Left renal pelvis (tissue), 4 donors: Measurements from ENCODE around the gene PHF21B. TPM values are rescaled to one million over a fixed set of nuclear protein-coding genes. Genes with fewer than 3 reads are reported as not detected.

ENCODE experiments used
- DNase-seq, 4 donors: peaks; one replicate each; pipeline ENCODE4 v3.0.0-alpha.2; 2013; ENCODE audit warnings: low read depth in 4 of 4, low spot score in 3 of 4
- polyA plus RNA-seq, 4 donors: library from polyadenylated mRNA; unstranded; fragments of 120-200 nt; gene quantifications; one replicate each; pipeline ENCODE4 v1.2.1, GENCODE V29; 2013; ENCODE audit not compliant: insufficient read length in 4 of 4

PHF21B gene
- polyA plus RNA-seq, 4 donors: 2.2 to 6.9 (median 3.8) TPM

GRCh38 chr22:45019861-45020655 lies 10.3 kb upstream of the PHF21B start:
- no peak for DNase-seq

GRCh38 chr22:45014654-45015053 lies 4.8 kb upstream of the PHF21B start:
- DNase-seq: no peak

GRCh38 chr22:45013138-45013537 lies 3.3 kb upstream of the PHF21B start:
- no peak for DNase-seq

- no peak for DNase-seq
Observed at GRCh38 chr22:45010532-45010900, 711 bp upstream of the PHF21B start.

- DNase-seq: peak in 1 of 4 donors; percentile 24
Observed at GRCh38 chr22:45008751-45009605, 827 bp downstream of the PHF21B start.

GRCh38 chr22:45008186-45008681 lies 1.6 kb downstream of the PHF21B start:
- DNase-seq: no peak

- DNase-seq: peak in 1 of 4 donors; percentile 53
Observed at GRCh38 chr22:45007391-45008185, 2.2 kb downstream of the PHF21B start.

- DNase-seq: peak in 1 of 4 donors; percentile 60
Observed at GRCh38 chr22:45006964-45007390, 2.8 kb downstream of the PHF21B start.

- peak in 1 of 4 donors; percentile 14 for DNase-seq
Observed at GRCh38 chr22:45006111-45006963, 3.5 kb downstream of the PHF21B start.

GRCh38 chr22:45001653-45002052 lies 8.2 kb downstream of the PHF21B start:
- no peak for DNase-seq

GRCh38 chr22:45000330-45000729 lies 9.5 kb downstream of the PHF21B start:
- no peak for DNase-seq

- no peak for DNase-seq
Observed at GRCh38 chr22:44999687-45000086, 10.1 kb downstream of the PHF21B start.

GRCh38 chr22:44999231-44999630 lies 10.6 kb downstream of the PHF21B start:
- no peak for DNase-seq

- DNase-seq: no peak
Observed at GRCh38 chr22:44998296-44998695, 11.5 kb downstream of the PHF21B start.

- no peak for DNase-seq
Observed at GRCh38 chr22:44997060-44997459, 12.7 kb downstream of the PHF21B start.

- no peak for DNase-seq
Observed at GRCh38 chr22:44996648-44997047, 13.2 kb downstream of the PHF21B start.

- no peak for DNase-seq
Observed at GRCh38 chr22:44996120-44996519, 13.7 kb downstream of the PHF21B start.

- DNase-seq: no peak
Observed at GRCh38 chr22:44995715-44996114, 14.1 kb downstream of the PHF21B start.

- no peak for DNase-seq
Observed at GRCh38 chr22:44995105-44995514, 14.7 kb downstream of the PHF21B start.
